Measurements from ENCODE around the gene EOLA1. TPM values are rescaled to one million over a fixed set of nuclear protein-coding genes. Genes with fewer than 3 reads are reported as not detected.
A peak's percentile ranks its signal among the peaks of the same experiment; 100 is the strongest.
"Not testable (repeated sequence)": the region's sequence is repeated elsewhere in the genome, so short reads cannot be mapped to it uniquely, and the experiment has no call there.

EOLA1 gene
- total RNA-seq, 1 experiment from 2014 or later: 10.9 TPM

GRCh38 chrX:149505671-149506070, 35.1 kb upstream of the EOLA1 start:
- Histone ChIP-seq H3K9me3 (replicated peaks) (no peaks in the 10 kb centered on the region), H3K4me1 (peaks cover 5% of the 10 kb centered on the region; the same call in 1 of the 2 replicates), H3K27ac (no peak overlapping the region), H3K4me3 (peak overlapping the region; percentile 63), H3K36me3 (no peaks in the 10 kb centered on the region), H3K27me3 (no peaks in the 10 kb centered on the region)
- no peak for DNase-seq

- DNase-seq: no peak
- H3K4me3 ChIP-seq: no peak overlapping the region
- no peaks in the 10 kb centered on the region for H3K36me3 ChIP-seq
- no peaks in the 10 kb centered on the region for H3K27me3 ChIP-seq
- H3K4me1 ChIP-seq: peaks cover 5% of the 10 kb centered on the region; the same call in 1 of the 2 replicates
- no peaks in the 10 kb centered on the region for H3K9me3 ChIP-seq (replicated peaks)
- no peak overlapping the region for H3K27ac ChIP-seq
These were observed 34.5 kb upstream of the EOLA1 start for GRCh38 chrX:149506349-149506748.

GRCh38 chrX:149508467-149508866, 32.3 kb upstream of the EOLA1 start:
- Histone ChIP-seq H3K4me3 (no peak overlapping the region), H3K36me3 (no peaks in the 10 kb centered on the region), H3K27me3 (no peaks in the 10 kb centered on the region), H3K4me1 (peaks cover 5% of the 10 kb centered on the region; the same call in 1 of the 2 replicates), H3K27ac (no peak overlapping the region), H3K9me3 (replicated peaks) (no peaks in the 10 kb centered on the region)
- no peak for DNase-seq

- Histone ChIP-seq H3K9me3 (replicated peaks) (no peaks in the 10 kb centered on the region), H3K36me3 (no peaks in the 10 kb centered on the region), H3K4me3 (no peak overlapping the region), H3K27ac (no peak overlapping the region), H3K27me3 (no peaks in the 10 kb centered on the region), H3K4me1 (no peaks in the 10 kb centered on the region)
- DNase-seq: no peak
These were observed 30.4 kb upstream of the EOLA1 start for GRCh38 chrX:149510386-149510785.

GRCh38 chrX:149511081-149511480, 29.7 kb upstream of the EOLA1 start:
- no peak overlapping the region for H3K27ac ChIP-seq
- no peaks in the 10 kb centered on the region for H3K4me1 ChIP-seq
- no peaks in the 10 kb centered on the region for H3K9me3 ChIP-seq (replicated peaks)
- H3K36me3 ChIP-seq: no peaks in the 10 kb centered on the region
- no peak for DNase-seq
- no peaks in the 10 kb centered on the region for H3K27me3 ChIP-seq
- no peak overlapping the region for H3K4me3 ChIP-seq

- no peaks in the 10 kb centered on the region for H3K36me3 ChIP-seq
- no peaks in the 10 kb centered on the region for H3K27me3 ChIP-seq
- H3K27ac ChIP-seq: no peak overlapping the region
- no peaks in the 10 kb centered on the region for H3K4me1 ChIP-seq
- DNase-seq: peak; percentile 22 to 63
- H3K9me3 ChIP-seq (replicated peaks): no peaks in the 10 kb centered on the region
- no peak overlapping the region for H3K4me3 ChIP-seq
These were observed 28.5 kb upstream of the EOLA1 start for GRCh38 chrX:149512225-149512885.

GRCh38 chrX:149513825-149514428, 26.9 kb upstream of the EOLA1 start:
- no peaks in the 10 kb centered on the region for H3K9me3 ChIP-seq (replicated peaks)
- DNase-seq: peak in 1 of 2 experiments; percentile 27
- no peaks in the 10 kb centered on the region for H3K36me3 ChIP-seq
- H3K27ac ChIP-seq: no peak overlapping the region
- H3K27me3 ChIP-seq: no peaks in the 10 kb centered on the region
- no peaks in the 10 kb centered on the region for H3K4me1 ChIP-seq
- H3K4me3 ChIP-seq: no peak overlapping the region

GRCh38 chrX:149515954-149516602, 24.7 kb upstream of the EOLA1 start:
- DNase-seq: no peak
- Histone ChIP-seq H3K4me1 (no peaks in the 10 kb centered on the region; the same call in 1 of the 2 replicates), H3K36me3 (no peaks in the 10 kb centered on the region), H3K27ac (no peak overlapping the region), H3K9me3 (replicated peaks) (no peaks in the 10 kb centered on the region), H3K27me3 (no peaks in the 10 kb centered on the region), H3K4me3 (no peak overlapping the region)

GRCh38 chrX:149516604-149517003, 24.2 kb upstream of the EOLA1 start:
- H3K27ac ChIP-seq: no peak overlapping the region
- DNase-seq: no peak
- no peak overlapping the region for H3K4me3 ChIP-seq
- H3K4me1 ChIP-seq: no peaks in the 10 kb centered on the region; the same call in 1 of the 2 replicates
- H3K9me3 ChIP-seq (replicated peaks): no peaks in the 10 kb centered on the region
- H3K36me3 ChIP-seq: no peaks in the 10 kb centered on the region
- H3K27me3 ChIP-seq: no peaks in the 10 kb centered on the region

GRCh38 chrX:149517308-149517707, 23.5 kb upstream of the EOLA1 start:
- Histone ChIP-seq H3K4me3 (no peak overlapping the region), H3K36me3 (no peaks in the 10 kb centered on the region)

GRCh38 chrX:149518236-149518635, 22.6 kb upstream of the EOLA1 start:
- DNase-seq: no peak
- H3K36me3 ChIP-seq: no peaks in the 10 kb centered on the region

More at GRCh38 chrX:149517308-149517707, 23.5 kb upstream of the EOLA1 start:
- DNase-seq: no peak
- no peaks in the 10 kb centered on the region for H3K27me3 ChIP-seq
- no peaks in the 10 kb centered on the region; the same call in 1 of the 2 replicates for H3K4me1 ChIP-seq
- H3K9me3 ChIP-seq (replicated peaks): no peaks in the 10 kb centered on the region
- H3K27ac ChIP-seq: no peak overlapping the region

GRCh38 chrX:149520636-149521277, 20.1 kb upstream of the EOLA1 start:
- not testable (repeated sequence) for H3K27me3 ChIP-seq; DNase-seq; H3K36me3 ChIP-seq; H3K4me1 ChIP-seq; H3K27ac ChIP-seq; H3K9me3 ChIP-seq (replicated peaks); H3K4me3 ChIP-seq

More at GRCh38 chrX:149518236-149518635, 22.6 kb upstream of the EOLA1 start:
- H3K4me1 ChIP-seq: no peaks in the 10 kb centered on the region; the same call in 1 of the 2 replicates
- no peak overlapping the region for H3K4me3 ChIP-seq
- H3K9me3 ChIP-seq (replicated peaks): no peaks in the 10 kb centered on the region
- no peaks in the 10 kb centered on the region for H3K27me3 ChIP-seq
- H3K27ac ChIP-seq: no peak overlapping the region

- no peaks in the 10 kb centered on the region for H3K27me3 ChIP-seq
- DNase-seq: no peak
- no peak overlapping the region for H3K4me3 ChIP-seq
- H3K4me1 ChIP-seq: no peaks in the 10 kb centered on the region; the same call in 1 of the 2 replicates
- H3K27ac ChIP-seq: no peak overlapping the region
- H3K9me3 ChIP-seq (replicated peaks): no peaks in the 10 kb centered on the region
- H3K36me3 ChIP-seq: no peaks in the 10 kb centered on the region
These were observed 19.4 kb upstream of the EOLA1 start for GRCh38 chrX:149521438-149521837.

GRCh38 chrX:149522916-149523315, 17.9 kb upstream of the EOLA1 start:
- Histone ChIP-seq H3K4me1 (no peaks in the 10 kb centered on the region; the same call in 1 of the 2 replicates), H3K27me3 (no peaks in the 10 kb centered on the region), H3K36me3 (no peaks in the 10 kb centered on the region), H3K9me3 (replicated peaks) (no peaks in the 10 kb centered on the region), H3K4me3 (no peak overlapping the region), H3K27ac (no peak overlapping the region)
- DNase-seq: no peak

GRCh38 chrX:149525389-149525788, 15.4 kb upstream of the EOLA1 start:
- H3K36me3 ChIP-seq; H3K9me3 ChIP-seq (replicated peaks); H3K27ac ChIP-seq: not testable (repeated sequence)

More at GRCh38 chrX:149525389-149525788, 15.4 kb upstream of the EOLA1 start:
- peak; percentile 60 to 73 for DNase-seq
- H3K27me3 ChIP-seq, H3K4me3 ChIP-seq, H3K4me1 ChIP-seq: not testable (repeated sequence)

Measured in SJCRH30 (cell line).